Measurements from ENCODE around the gene ROR2. TPM values are rescaled to one million over a fixed set of nuclear protein-coding genes. Genes with fewer than 3 reads are reported as not detected.

Gene ROR2
- total RNA-seq, 1 donor from 2014 or later: 0.74 TPM

GRCh38 chr9:91848146-91848545 lies 101.9 kb downstream of the ROR2 start:
- Histone ChIP-seq H3K36me3 (no peaks in the 10 kb centered on the region), H3K4me1 (peaks cover 20% of the 10 kb centered on the region), H3K4me3 (no peak overlapping the region), H3K27ac (replicated peaks) (no peak overlapping the region), H3K27me3 (ENCODE audit: low read depth) (no peaks in the 10 kb centered on the region), H3K9me3 (replicated peaks) (no peaks in the 10 kb centered on the region)
- no peak for DNase-seq
- intact Hi-C loops (cut with micrococcal nuclease): no loop called here
- TF ChIP-seq, protein P1, sequence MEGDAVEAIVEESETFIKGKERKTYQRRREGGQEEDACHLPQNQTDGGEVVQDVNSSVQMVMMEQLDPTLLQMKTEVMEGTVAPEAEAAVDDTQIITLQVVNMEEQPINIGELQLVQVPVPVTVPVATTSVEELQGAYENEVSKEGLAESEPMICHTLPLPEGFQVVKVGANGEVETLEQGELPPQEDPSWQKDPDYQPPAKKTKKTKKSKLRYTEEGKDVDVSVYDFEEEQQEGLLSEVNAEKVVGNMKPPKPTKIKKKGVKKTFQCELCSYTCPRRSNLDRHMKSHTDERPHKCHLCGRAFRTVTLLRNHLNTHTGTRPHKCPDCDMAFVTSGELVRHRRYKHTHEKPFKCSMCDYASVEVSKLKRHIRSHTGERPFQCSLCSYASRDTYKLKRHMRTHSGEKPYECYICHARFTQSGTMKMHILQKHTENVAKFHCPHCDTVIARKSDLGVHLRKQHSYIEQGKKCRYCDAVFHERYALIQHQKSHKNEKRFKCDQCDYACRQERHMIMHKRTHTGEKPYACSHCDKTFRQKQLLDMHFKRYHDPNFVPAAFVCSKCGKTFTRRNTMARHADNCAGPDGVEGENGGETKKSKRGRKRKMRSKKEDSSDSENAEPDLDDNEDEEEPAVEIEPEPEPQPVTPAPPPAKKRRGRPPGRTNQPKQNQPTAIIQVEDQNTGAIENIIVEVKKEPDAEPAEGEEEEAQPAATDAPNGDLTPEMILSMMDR (IDR thresholded peaks at IDR 0.05; ENCODE audit: borderline replicate concordance): no peak

GRCh38 chr9:91847581-91848091 lies 102.4 kb downstream of the ROR2 start:
- DNase-seq: no peak
- H3K36me3 ChIP-seq: no peaks in the 10 kb centered on the region
- no peaks in the 10 kb centered on the region for H3K27me3 ChIP-seq (ENCODE audit: low read depth)
- H3K4me1 ChIP-seq: peaks cover 19% of the 10 kb centered on the region
- H3K4me3 ChIP-seq: no peak overlapping the region
- intact Hi-C loops (cut with micrococcal nuclease): no loop called here
- TF ChIP-seq, protein P1 (IDR thresholded peaks at IDR 0.05; ENCODE audit: borderline replicate concordance): no peak
- H3K9me3 ChIP-seq (replicated peaks): no peaks in the 10 kb centered on the region
- H3K27ac ChIP-seq (replicated peaks): no peak overlapping the region

DNA sequence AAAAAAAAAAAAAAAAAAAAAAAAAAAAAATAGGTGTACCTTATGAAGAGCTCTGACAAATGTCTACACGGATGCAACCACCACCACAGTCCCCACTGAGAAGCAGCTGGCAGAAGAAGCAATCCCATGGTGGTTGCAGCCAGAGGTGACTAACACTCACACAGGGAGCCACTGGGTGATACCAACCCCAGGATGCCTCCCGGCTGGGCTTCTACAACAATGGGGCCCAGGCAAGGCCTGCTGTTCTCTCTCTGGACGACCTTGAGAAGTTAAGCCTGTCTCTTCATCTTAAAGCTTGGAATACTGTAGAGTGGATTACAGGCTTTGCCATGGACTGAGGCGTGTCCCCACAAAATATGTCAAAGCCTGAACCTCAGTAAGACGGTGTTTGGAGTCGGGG lies 104.1 kb downstream of the ROR2 start:
- TF ChIP-seq, protein P1 (IDR thresholded peaks at IDR 0.05; ENCODE audit: borderline replicate concordance): no peak
- intact Hi-C loops (cut with micrococcal nuclease): no loop called here
- no peaks in the 10 kb centered on the region for H3K27me3 ChIP-seq (ENCODE audit: low read depth)
- no peak for DNase-seq
- peaks cover 19% of the 10 kb centered on the region for H3K4me1 ChIP-seq
- no peaks in the 10 kb centered on the region for H3K9me3 ChIP-seq (replicated peaks)
- H3K36me3 ChIP-seq: no peaks in the 10 kb centered on the region
- H3K27ac ChIP-seq (replicated peaks): no peak overlapping the region
- no peak overlapping the region for H3K4me3 ChIP-seq

GRCh38 chr9:91844701-91845291 lies 105.2 kb downstream of the ROR2 start:
- Histone ChIP-seq H3K9me3 (replicated peaks) (no peaks in the 10 kb centered on the region), H3K4me1 (peaks cover 19% of the 10 kb centered on the region), H3K27ac (replicated peaks) (no peak overlapping the region), H3K27me3 (ENCODE audit: low read depth) (no peaks in the 10 kb centered on the region), H3K4me3 (no peak overlapping the region), H3K36me3 (no peaks in the 10 kb centered on the region)
- intact Hi-C loops (cut with micrococcal nuclease): no loop called here
- DNase-seq: no peak
- TF ChIP-seq, protein P1 (IDR thresholded peaks at IDR 0.05; ENCODE audit: borderline replicate concordance): no peak

- peak overlapping the region; percentile 50 for H3K27ac ChIP-seq (replicated peaks)
- H3K36me3 ChIP-seq: no peaks in the 10 kb centered on the region
- H3K4me3 ChIP-seq: peak overlapping the region; percentile 17
- TF ChIP-seq, protein P1 (IDR thresholded peaks at IDR 0.05; ENCODE audit: borderline replicate concordance): no peak
- peak; percentile 27 for DNase-seq
- H3K9me3 ChIP-seq (replicated peaks): no peaks in the 10 kb centered on the region
- intact Hi-C loops (cut with micrococcal nuclease): no loop called here
- peaks cover 19% of the 10 kb centered on the region for H3K4me1 ChIP-seq
- H3K27me3 ChIP-seq (ENCODE audit: low read depth): no peaks in the 10 kb centered on the region
These were observed 105.8 kb downstream of the ROR2 start for GRCh38 chr9:91844190-91844589.

Data from left ventricle myocardium inferior (tissue), 1 donor.